Activated T-helper 1 cell treated with anti-CD3 and anti-CD28 coated beads, Interleukin-2, amount 50 U/mL, for 16 hours (primary cell): ENCODE results near the gene ZNF557.
"Not testable (repeated sequence)": the region's sequence is repeated elsewhere in the genome, so short reads cannot be mapped to it uniquely, and the experiment has no call there.

Experiments used
- DNase-seq, 2 donors: peaks; one replicate each; pipeline ENCODE4 v3.0.0-alpha.2; 2020; ENCODE audit warnings: low read depth in 1 of 2, low spot score in 1 of 2

Gene ZNF557

GRCh38 chr19:7069042-7069903, at the start of gene ZNF557:
ZNF557 (plus strand) TSS chr19:7069703; CDS start chr19:7075075, 5,372 bp downstream.
- peak; percentile 96 to 98 for DNase-seq

- not testable (repeated sequence) for DNase-seq
These were observed 48.2 kb upstream of the ZNF557 start, which contains the start of gene MBD3L2B for GRCh38 chr19:7021331-7021730. MBD3L2B (minus strand) TSS chr19:7021431; CDS start chr19:7021397, 34 bp downstream.

GRCh38 chr19:7028790-7029189, 40.7 kb upstream of the ZNF557 start:
- not testable (repeated sequence) for DNase-seq

- DNase-seq, result not testable (repeated sequence)
These were observed 39.2 kb upstream of the ZNF557 start, which contains the start of gene MBD3L5 for GRCh38 chr19:7030278-7030677. MBD3L5 (plus strand) TSS chr19:7030578; CDS start chr19:7030612, 34 bp downstream.

GRCh38 chr19:7040079-7040478, 29.4 kb upstream of the ZNF557 start, which contains the start of gene MBD3L4:
MBD3L4 (minus strand) TSS chr19:7040179; CDS start chr19:7040144, 35 bp downstream.
- DNase-seq, result not testable (repeated sequence)

- not testable (repeated sequence) for DNase-seq
These were observed 27.9 kb upstream of the ZNF557 start for GRCh38 chr19:7041563-7041962.

GRCh38 chr19:7049021-7049420, 20.5 kb upstream of the ZNF557 start, which contains the start of gene MBD3L2:
MBD3L2 (plus strand) TSS chr19:7049321; CDS start chr19:7049374, 53 bp downstream.
- not testable (repeated sequence) for DNase-seq

GRCh38 chr19:7051421-7051820, 18.1 kb upstream of the ZNF557 start:
- DNase-seq, result not testable (repeated sequence)

GRCh38 chr19:7052896-7053295, 16.6 kb upstream of the ZNF557 start:
- not testable (repeated sequence) for DNase-seq

GRCh38 chr19:7054635-7055368, 14.7 kb upstream of the ZNF557 start:
- not testable (repeated sequence) for DNase-seq

- DNase-seq, result not testable (repeated sequence)
These were observed 13.8 kb upstream of the ZNF557 start for GRCh38 chr19:7055679-7056078.

GRCh38 chr19:7056371-7056770, 13.1 kb upstream of the ZNF557 start:
- DNase-seq, result not testable (repeated sequence)

GRCh38 chr19:7058576-7058975, 10.9 kb upstream of the ZNF557 start, which contains the start of gene MBD3L3:
MBD3L3 (minus strand) TSS chr19:7058676; CDS start chr19:7058605, 71 bp downstream.
- not testable (repeated sequence) for DNase-seq

- DNase-seq, result not testable (repeated sequence)
These were observed 9.5 kb upstream of the ZNF557 start for GRCh38 chr19:7059977-7060376.

GRCh38 chr19:7063339-7063738, 6.2 kb upstream of the ZNF557 start:
- no peak for DNase-seq

GRCh38 chr19:7063764-7064418, 5.6 kb upstream of the ZNF557 start:
- no peak for DNase-seq

GRCh38 chr19:7067122-7067521, 2.4 kb upstream of the ZNF557 start:
- DNase-seq, result not testable (repeated sequence)

- DNase-seq, result no peak
These were observed 1.8 kb upstream of the ZNF557 start for GRCh38 chr19:7067716-7068115.

GRCh38 chr19:7068599-7068998, 904 bp upstream of the ZNF557 start:
- no peak for DNase-seq

- no peak for DNase-seq
These were observed 362 bp downstream of the ZNF557 start for GRCh38 chr19:7069904-7070226.

GRCh38 chr19:7072541-7072940, 3.0 kb downstream of the ZNF557 start:
- no peak for DNase-seq
